Activated T-helper 2 cell treated with anti-CD3 and anti-CD28 coated beads, Interferon-gamma antibody, Interleukin-2, Interleukin-4, amounts not matched to agents 10 μg/mL and 5 μg/mL and 100 μg/mL, durations not matched to agents 14 hours and 24 hours and 36 hours (primary cell): ENCODE results near the gene KRT13. TPM values are rescaled to one million over a fixed set of nuclear protein-coding genes. Genes with fewer than 3 reads are reported as not detected.

ENCODE experiments used
- DNase-seq: peaks from one replicate; pipeline ENCODE4 v3.0.0; 2021; ENCODE audit warnings: low spot score
- H3K27ac Mint-ChIP-seq: one replicate; pipeline ENCODE4 v1.8.0; 2021; ENCODE audit warnings: mixed read lengths
- H3K27me3 Mint-ChIP-seq: one replicate; pipeline ENCODE4 v1.8.0; 2021; ENCODE audit warnings: low read depth, mixed read lengths
- H3K36me3 Mint-ChIP-seq: one replicate; pipeline ENCODE4 v1.8.0; 2021; ENCODE audit warnings: low read depth, mixed read lengths
- H3K4me1 Mint-ChIP-seq: one replicate; pipeline ENCODE4 v1.8.0; 2021; ENCODE audit warnings: low read depth, mixed read lengths
- H3K4me3 Mint-ChIP-seq: one replicate; pipeline ENCODE4 v1.8.0; 2021; ENCODE audit warnings: low read depth, mild to moderate bottlenecking, moderate library complexity, mixed read lengths
- H3K9me3 Mint-ChIP-seq: one replicate; pipeline ENCODE4 v1.8.0; 2021; ENCODE audit warnings: mixed read lengths
- intact Hi-C: fragments of 100-400 bp; cut with micrococcal nuclease; formaldehyde crosslinking; loops from one replicate; pipeline ENCODE4 v1.15.1; 2023
- total RNA-seq: library from RNA; stranded (reverse); gene quantifications from 2 replicates; pipeline ENCODE4 v1.2.3, GENCODE V29; 2022

Gene KRT13
- total RNA-seq, 1 donor from 2014 or later, result not detected

- H3K4me1 Mint-ChIP-seq, result peaks cover 5% of the 10 kb centered on the region
- intact Hi-C loops, result no loop called here
- DNase-seq, result no peak
- H3K27me3 Mint-ChIP-seq, result no peaks in the 10 kb centered on the region
- H3K4me3 Mint-ChIP-seq, result no peak overlapping the region
- H3K27ac Mint-ChIP-seq, result no peak overlapping the region
- H3K9me3 Mint-ChIP-seq, result no peaks in the 10 kb centered on the region
- no peaks in the 10 kb centered on the region for H3K36me3 Mint-ChIP-seq
Measured at GRCh38 chr17:41492771-41493170, 12.6 kb downstream of the KRT13 start.

GRCh38 chr17:41492351-41492750 is 13.1 kb downstream of the KRT13 start:
- intact Hi-C loops, result no loop called here
- peaks cover 5% of the 10 kb centered on the region for H3K4me1 Mint-ChIP-seq
- H3K27ac Mint-ChIP-seq, result no peak overlapping the region

GRCh38 chr17:41491476-41491875 is 13.9 kb downstream of the KRT13 start:
- H3K4me1 Mint-ChIP-seq, result no peaks in the 10 kb centered on the region
- no peaks in the 10 kb centered on the region for H3K36me3 Mint-ChIP-seq

More at GRCh38 chr17:41492351-41492750, 13.1 kb downstream of the KRT13 start:
- no peaks in the 10 kb centered on the region for H3K36me3 Mint-ChIP-seq
- no peaks in the 10 kb centered on the region for H3K27me3 Mint-ChIP-seq
- H3K9me3 Mint-ChIP-seq, result no peaks in the 10 kb centered on the region
- DNase-seq, result no peak
- H3K4me3 Mint-ChIP-seq, result no peak overlapping the region

GRCh38 chr17:41490000-41490990 is 15.1 kb downstream of the KRT13 start:
- H3K4me3 Mint-ChIP-seq, result no peak overlapping the region
- H3K27me3 Mint-ChIP-seq, result no peaks in the 10 kb centered on the region
- no peaks in the 10 kb centered on the region for H3K4me1 Mint-ChIP-seq
- intact Hi-C loops, result loop anchor here (5.0 kb wide), 2 partner anchors 57 to 172 kb away; no protein-coding TSS in a partner anchor
- H3K27ac Mint-ChIP-seq, result no peak overlapping the region
- DNase-seq, result no peak
- H3K36me3 Mint-ChIP-seq, result no peaks in the 10 kb centered on the region
- no peaks in the 10 kb centered on the region for H3K9me3 Mint-ChIP-seq

More at GRCh38 chr17:41491476-41491875, 13.9 kb downstream of the KRT13 start:
- H3K4me3 Mint-ChIP-seq, result no peak overlapping the region
- H3K27me3 Mint-ChIP-seq, result no peaks in the 10 kb centered on the region
- no peak overlapping the region for H3K27ac Mint-ChIP-seq
- intact Hi-C loops, result no loop called here
- DNase-seq, result no peak
- no peaks in the 10 kb centered on the region for H3K9me3 Mint-ChIP-seq

- H3K4me3 Mint-ChIP-seq, result no peak within 1 kb of the TSS
- intact Hi-C loops, result loop anchor here (5.0 kb wide), 2 partner anchors 58 to 173 kb away; no protein-coding TSS in a partner anchor
- DNase-seq, result no peak
- H3K36me3 Mint-ChIP-seq, result no peaks in the 10 kb centered on the region
- no peaks in the 10 kb centered on the region for H3K4me1 Mint-ChIP-seq
- no peaks in the 10 kb centered on the region for H3K27me3 Mint-ChIP-seq
- H3K9me3 Mint-ChIP-seq, result no peaks in the 10 kb centered on the region
- no peak within 1 kb of the TSS for H3K27ac Mint-ChIP-seq
Measured at GRCh38 chr17:41489531-41489930, 15.9 kb downstream of the KRT13 start, which contains the start of gene KRT36. KRT36 (minus strand) TSS chr17:41489910; CDS start chr17:41489864, 46 bp downstream.

- intact Hi-C loops, result loop anchor here (5.0 kb wide), 2 partner anchors 60 to 175 kb away; no protein-coding TSS in a partner anchor
- peak; percentile 16 for DNase-seq
- Mint-ChIP-seq H3K4me1 (no peaks in the 10 kb centered on the region), H3K27me3 (no peaks in the 10 kb centered on the region), H3K9me3 (no peaks in the 10 kb centered on the region), H3K36me3 (no peaks in the 10 kb centered on the region), H3K4me3 (no peak overlapping the region), H3K27ac (no peak overlapping the region)
Measured at GRCh38 chr17:41486809-41487530, 18.4 kb downstream of the KRT13 start.

GRCh38 chr17:41486316-41486715 is 19.1 kb downstream of the KRT13 start:
- intact Hi-C loops, result loop anchor here (5.0 kb wide), 2 partner anchors 61 to 176 kb away; no protein-coding TSS in a partner anchor
- H3K27ac Mint-ChIP-seq, result no peak overlapping the region

GRCh38 chr17:41484920-41485904 is 20.2 kb downstream of the KRT13 start:
- H3K4me3 Mint-ChIP-seq, result no peak overlapping the region
- no peaks in the 10 kb centered on the region for H3K27me3 Mint-ChIP-seq
- H3K27ac Mint-ChIP-seq, result no peak overlapping the region
- H3K36me3 Mint-ChIP-seq, result no peaks in the 10 kb centered on the region
- no peak for DNase-seq
- intact Hi-C loops, result loop anchor here (5.0 kb wide), 2 partner anchors 62 to 177 kb away; no protein-coding TSS in a partner anchor
- no peaks in the 10 kb centered on the region for H3K4me1 Mint-ChIP-seq
- H3K9me3 Mint-ChIP-seq, result no peaks in the 10 kb centered on the region

More at GRCh38 chr17:41486316-41486715, 19.1 kb downstream of the KRT13 start:
- no peak for DNase-seq
- H3K27me3 Mint-ChIP-seq, result no peaks in the 10 kb centered on the region
- H3K9me3 Mint-ChIP-seq, result no peaks in the 10 kb centered on the region
- H3K4me3 Mint-ChIP-seq, result no peak overlapping the region
- no peaks in the 10 kb centered on the region for H3K4me1 Mint-ChIP-seq
- H3K36me3 Mint-ChIP-seq, result no peaks in the 10 kb centered on the region

- no peaks in the 10 kb centered on the region for H3K4me1 Mint-ChIP-seq
- no peaks in the 10 kb centered on the region for H3K36me3 Mint-ChIP-seq
- no peak for DNase-seq
- H3K9me3 Mint-ChIP-seq, result no peaks in the 10 kb centered on the region
- H3K27ac Mint-ChIP-seq, result no peak overlapping the region
- no peak overlapping the region for H3K4me3 Mint-ChIP-seq
- intact Hi-C loops, result no loop called here
- no peaks in the 10 kb centered on the region for H3K27me3 Mint-ChIP-seq
Measured at GRCh38 chr17:41483991-41484826, 21.2 kb downstream of the KRT13 start.

GRCh38 chr17:41483531-41483930 is 21.9 kb downstream of the KRT13 start:
- Mint-ChIP-seq H3K27me3 (no peaks in the 10 kb centered on the region), H3K27ac (no peak overlapping the region), H3K4me3 (no peak overlapping the region), H3K9me3 (no peaks in the 10 kb centered on the region), H3K4me1 (no peaks in the 10 kb centered on the region), H3K36me3 (no peaks in the 10 kb centered on the region)
- DNase-seq, result no peak
- intact Hi-C loops, result no loop called here

GRCh38 chr17:41481036-41481435 is 24.4 kb downstream of the KRT13 start, which contains the start of gene KRT35:
KRT35 (minus strand) TSS chr17:41481151; CDS start chr17:41481097, 54 bp downstream.
- Mint-ChIP-seq H3K27ac (no peak within 1 kb of the TSS), H3K27me3 (no peaks in the 10 kb centered on the region), H3K4me1 (no peaks in the 10 kb centered on the region), H3K36me3 (no peaks in the 10 kb centered on the region), H3K4me3 (no peak within 1 kb of the TSS), H3K9me3 (no peaks in the 10 kb centered on the region)
- no peak for DNase-seq
- intact Hi-C loops, result no loop called here
